Activated CD4-positive, alpha-beta T cell treated with anti-CD3 and anti-CD28 coated beads, Interleukin-2, amount 10 ng/mL, durations not matched to agents 7 days and 5 days (primary cell): Measurements from ENCODE around the gene CENPL. TPM values are rescaled to one million over a fixed set of nuclear protein-coding genes. Genes with fewer than 3 reads are reported as not detected.

Experiments used
- total RNA-seq, 2 experiments: library from RNA; stranded (reverse); gene quantifications; one replicate each; pipeline ENCODE4 v1.2.3, GENCODE V29; 2021

Gene CENPL
- total RNA-seq, 2 experiments from 2014 or later: 35.5 to 39.7 TPM

Other genes starting within 250 kb of the CENPL start
- gene SLC9C2, start 221.8 kb downstream of the CENPL start, total RNA-seq: not detected
- gene TEX50, start 189.5 kb downstream of the CENPL start, total RNA-seq: not detected
- gene ANKRD45, start 155.0 kb downstream of the CENPL start, total RNA-seq: not detected
- gene KLHL20, start 109.9 kb downstream of the CENPL start, total RNA-seq: 10 to 100 TPM; 21.3 to 21.6 TPM
- gene DARS2, start 210 bp downstream of the CENPL start, total RNA-seq: 10 to 100 TPM; 28.1 to 30.8 TPM
- 100 to 1,000 TPM; 328 to 370 TPM for gene GAS5, start 43.1 kb upstream of the CENPL start, total RNA-seq
- gene ZBTB37, start 43.5 kb upstream of the CENPL start, total RNA-seq: 10 to 100 TPM; 10.2 to 10.9 TPM
- under 1 TPM; 0.17 TPM for gene SERPINC1, start 92.4 kb upstream of the CENPL start, total RNA-seq
- 10 to 100 TPM; 34.4 to 37.9 TPM for gene RC3H1, start 197.5 kb upstream of the CENPL start, total RNA-seq